Smooth muscle cell (in vitro differentiated cells): ENCODE measurements around the gene NRXN2. TPM values are rescaled to one million over a fixed set of nuclear protein-coding genes. Genes with fewer than 3 reads are reported as not detected.

Experiments used
- DNase-seq: peaks from one replicate; lab custom pipeline; 2025; ENCODE audit not compliant: unreplicated experiment; lab: John Stamatoyannopoulos, UW
- H2AFZ ChIP-seq: fragments of 200-600 bp; sonication (generic); 2 replicates; pipeline ENCODE4 v1.6.0; 2016; ENCODE audit warnings: antibody characterized with exemption, low read depth, mild to moderate bottlenecking
- H3F3A ChIP-seq: fragments of 200-600 bp; sonication (generic); 2 replicates; pipeline ENCODE4 v1.6.0; 2017; ENCODE audit warnings: antibody characterized with exemption, low read depth
- H3K27ac ChIP-seq: fragments of 200-600 bp; sonication (generic); 2 replicates; pipeline ENCODE4 v1.5.1; 2016; ENCODE audit warnings: low read depth, mild to moderate bottlenecking
- H3K27me3 ChIP-seq: fragments of 200-600 bp; sonication (generic); 2 replicates; pipeline ENCODE4 v1.6.1; 2016; ENCODE audit warnings: low read depth, mild to moderate bottlenecking
- H3K36me3 ChIP-seq: fragments of 200-600 bp; sonication (generic); 2 replicates; pipeline ENCODE4 v1.5.1; 2016; ENCODE audit warnings: low read depth
- H3K4me1 ChIP-seq: fragments of 200-600 bp; sonication (generic); 2 replicates; pipeline ENCODE4 v1.5.1; 2016; ENCODE audit warnings: low read depth
- H3K4me2 ChIP-seq: fragments of 200-600 bp; sonication (generic); 2 replicates; pipeline ENCODE4 v1.6.0; 2016; ENCODE audit warnings: mild to moderate bottlenecking
- H3K4me3 ChIP-seq: fragments of 200-600 bp; sonication (generic); 2 replicates; pipeline ENCODE4 v1.5.1; 2016; ENCODE audit warnings: mild to moderate bottlenecking
- H3K79me2 ChIP-seq: fragments of 200-600 bp; sonication (generic); 2 replicates; pipeline ENCODE4 v1.6.0; 2016; ENCODE audit warnings: low read depth, mild to moderate bottlenecking
- H3K9ac ChIP-seq: fragments of 200-600 bp; sonication (generic); 2 replicates; pipeline ENCODE4 v1.6.0; 2016; ENCODE audit warnings: low read depth
- H3K9me3 ChIP-seq: fragments of 200-600 bp; sonication (generic); replicated peaks from 2 replicates; pipeline ENCODE4 v1.5.1; 2016; ENCODE audit warnings: low read depth
- H4K20me1 ChIP-seq: fragments of 200-600 bp; sonication (generic); 2 replicates; pipeline ENCODE4 v1.6.0; 2016; ENCODE audit warnings: low read depth
- WGBS: methylation state at CpG from one replicate; pipeline ENCODE4 v1.1.7; 2016; ENCODE audit warnings: low lambda C conversion rate; 5-methylcytosine and 5-hydroxymethylcytosine counted together
- polyA plus RNA-seq: library from polyadenylated mRNA; unstranded; fragments of >200 nt; fragmentation: Nextera tagmentation; extraction: Ambion mirVana; gene quantifications from 2 replicates; pipeline ENCODE4 v1.2.1, GENCODE V29; 2016
- total RNA-seq: library from RNA; depleted of rRNA; stranded (reverse); fragments of >200 nt; gene quantifications from 2 replicates; pipeline ENCODE4 v1.2.3, GENCODE V29; 2014
- TF ChIP-seq, protein P1 (sequence below): fragments of 200-600 bp; sonication (generic); IDR thresholded peaks from 2 replicates; pipeline ENCODE4 v1.5.1; 2017; ENCODE audit warnings: borderline replicate concordance, mild to moderate bottlenecking, antibody characterized with exemption; ENCODE audit not compliant: insufficient read depth, poor library complexity, severe bottlenecking

The NRXN2 gene
- total and polyA plus RNA-seq, 2 experiments from 2014 or later: 1.4 to 1.7 TPM

DNA sequence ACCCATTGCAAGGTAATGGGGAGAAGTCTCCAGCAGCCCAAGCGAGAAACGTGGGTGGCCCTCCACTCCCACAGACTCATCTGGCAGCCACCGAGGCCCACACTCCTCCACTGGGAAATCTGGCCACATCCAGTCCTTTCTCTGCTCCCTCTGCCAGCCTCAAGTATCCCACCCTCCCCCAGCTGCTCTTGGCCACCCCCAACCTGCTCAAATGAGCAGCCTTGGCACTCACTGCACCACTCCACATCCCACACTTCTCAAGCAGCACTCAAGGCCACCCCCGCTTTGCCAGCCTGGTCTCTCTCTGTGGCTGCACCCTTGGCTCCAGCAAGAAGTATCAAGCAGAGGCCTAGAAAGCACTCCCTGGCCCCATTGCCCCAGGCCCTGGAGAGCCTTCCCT, 103.8 kb downstream of the NRXN2 start:
- Histone ChIP-seq H3K27ac (no peak overlapping the region), H3K36me3 (no peaks in the 10 kb centered on the region), H3K4me1 (peaks cover 5% of the 10 kb centered on the region), H3F3A (no peaks in the 10 kb centered on the region), H3K4me3 (no peak overlapping the region), H3K9me3 (no peaks in the 10 kb centered on the region), H4K20me1 (no peaks in the 10 kb centered on the region), H3K27me3 (no peaks in the 10 kb centered on the region), H3K9ac (no peak overlapping the region), H2AFZ (no peak overlapping the region), H3K79me2 (no peaks in the 10 kb centered on the region), H3K4me2 (no peak overlapping the region)
- TF ChIP-seq, protein P1, sequence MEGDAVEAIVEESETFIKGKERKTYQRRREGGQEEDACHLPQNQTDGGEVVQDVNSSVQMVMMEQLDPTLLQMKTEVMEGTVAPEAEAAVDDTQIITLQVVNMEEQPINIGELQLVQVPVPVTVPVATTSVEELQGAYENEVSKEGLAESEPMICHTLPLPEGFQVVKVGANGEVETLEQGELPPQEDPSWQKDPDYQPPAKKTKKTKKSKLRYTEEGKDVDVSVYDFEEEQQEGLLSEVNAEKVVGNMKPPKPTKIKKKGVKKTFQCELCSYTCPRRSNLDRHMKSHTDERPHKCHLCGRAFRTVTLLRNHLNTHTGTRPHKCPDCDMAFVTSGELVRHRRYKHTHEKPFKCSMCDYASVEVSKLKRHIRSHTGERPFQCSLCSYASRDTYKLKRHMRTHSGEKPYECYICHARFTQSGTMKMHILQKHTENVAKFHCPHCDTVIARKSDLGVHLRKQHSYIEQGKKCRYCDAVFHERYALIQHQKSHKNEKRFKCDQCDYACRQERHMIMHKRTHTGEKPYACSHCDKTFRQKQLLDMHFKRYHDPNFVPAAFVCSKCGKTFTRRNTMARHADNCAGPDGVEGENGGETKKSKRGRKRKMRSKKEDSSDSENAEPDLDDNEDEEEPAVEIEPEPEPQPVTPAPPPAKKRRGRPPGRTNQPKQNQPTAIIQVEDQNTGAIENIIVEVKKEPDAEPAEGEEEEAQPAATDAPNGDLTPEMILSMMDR: no peak
- 89% methylated on average over 4 of the region's 4 CpGs for WGBS
- no peak for DNase-seq

DNA sequence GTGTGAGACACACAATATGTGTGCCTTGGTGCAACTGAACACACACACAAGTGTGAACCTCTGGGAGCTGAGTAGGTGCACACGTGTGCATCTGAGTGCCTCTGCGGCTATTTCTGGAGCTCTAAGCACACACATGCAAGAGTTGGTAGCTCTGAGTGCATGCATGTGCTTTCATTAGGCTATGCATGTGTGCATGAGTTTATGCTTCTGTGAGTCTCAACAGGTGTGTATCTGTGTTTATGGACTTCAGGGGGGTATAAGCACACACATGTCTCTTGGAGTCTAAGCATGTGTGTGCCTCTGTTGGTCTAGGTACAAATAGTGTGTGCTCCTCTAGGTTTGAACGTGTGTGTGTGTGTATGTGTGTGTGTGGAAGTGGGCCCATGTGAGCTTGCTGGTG, 106.2 kb downstream of the NRXN2 start:
- Histone ChIP-seq H3K4me2 (no peak overlapping the region), H3K4me1 (peaks cover 5% of the 10 kb centered on the region), H2AFZ (no peak overlapping the region), H3K4me3 (no peak overlapping the region), H3K9ac (no peak overlapping the region), H3K36me3 (no peaks in the 10 kb centered on the region), H3K27ac (no peak overlapping the region), H3F3A (no peaks in the 10 kb centered on the region), H3K9me3 (no peaks in the 10 kb centered on the region), H4K20me1 (no peaks in the 10 kb centered on the region), H3K79me2 (no peaks in the 10 kb centered on the region), H3K27me3 (no peaks in the 10 kb centered on the region)
- TF ChIP-seq, protein P1: no peak
- 87% methylated on average over 3 of the region's 3 CpGs for WGBS
- no peak for DNase-seq

DNA sequence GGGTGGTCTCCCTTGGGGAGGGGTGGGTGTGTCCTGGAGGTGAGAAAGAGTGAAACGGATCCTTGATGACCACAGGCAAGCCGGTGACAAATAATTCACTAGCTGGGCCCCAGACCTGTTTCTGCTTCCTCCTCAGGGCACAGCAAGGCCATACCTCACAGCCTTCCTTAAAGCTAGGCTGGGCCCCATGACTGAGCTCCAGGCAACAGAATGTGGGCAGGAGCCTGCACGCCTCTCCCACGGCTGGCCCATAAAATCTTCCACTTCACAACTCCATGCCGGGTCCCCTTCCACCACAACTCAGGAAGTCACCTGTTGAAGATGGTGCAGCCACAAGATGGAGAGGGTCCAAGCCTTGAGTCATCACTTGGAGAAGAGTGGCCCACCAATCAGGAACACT, 108.1 kb downstream of the NRXN2 start:
- no peaks in the 10 kb centered on the region for H3K4me1 ChIP-seq
- H3K9me3 ChIP-seq: no peaks in the 10 kb centered on the region
- no peaks in the 10 kb centered on the region for H4K20me1 ChIP-seq
- H3K4me2 ChIP-seq: no peak overlapping the region
- H3K27ac ChIP-seq: no peak overlapping the region
- no peaks in the 10 kb centered on the region for H3K79me2 ChIP-seq
- H3K9ac ChIP-seq: no peak overlapping the region
- H3K36me3 ChIP-seq: no peaks in the 10 kb centered on the region
- DNase-seq: no peak
- TF ChIP-seq, protein P1: no peak
- no peaks in the 10 kb centered on the region for H3K27me3 ChIP-seq
- H3F3A ChIP-seq: no peaks in the 10 kb centered on the region
- WGBS: 78% methylated on average over 5 of the region's 5 CpGs
- H2AFZ ChIP-seq: no peak overlapping the region
- H3K4me3 ChIP-seq: no peak overlapping the region

DNA sequence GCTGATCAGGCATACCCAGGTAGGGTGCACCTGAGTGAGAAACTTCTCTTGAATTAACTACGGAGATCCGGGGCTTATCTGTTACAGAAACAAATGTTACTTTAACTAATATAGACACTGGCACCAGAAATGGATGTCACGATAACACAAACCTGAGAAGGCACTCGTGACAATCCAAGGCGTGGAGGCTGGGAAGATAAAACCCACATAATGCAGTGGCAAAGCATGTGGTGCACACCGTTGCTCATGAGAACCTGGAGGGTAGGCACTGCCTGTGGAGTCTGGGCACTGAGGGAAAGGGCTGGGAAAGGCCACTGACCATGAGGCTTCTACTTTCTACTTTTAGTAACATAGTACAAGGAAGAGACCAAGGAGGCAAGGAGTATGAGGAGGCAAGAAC, 109.3 kb downstream of the NRXN2 start:
- DNase-seq: no peak
- Histone ChIP-seq H3K4me2 (no peak overlapping the region), H3K9ac (no peak overlapping the region), H3K27ac (no peak overlapping the region), H3F3A (no peaks in the 10 kb centered on the region), H3K36me3 (no peaks in the 10 kb centered on the region), H4K20me1 (no peaks in the 10 kb centered on the region), H3K79me2 (no peaks in the 10 kb centered on the region), H3K4me1 (peaks cover under 1% of the 10 kb centered on the region), H3K27me3 (no peaks in the 10 kb centered on the region), H3K9me3 (no peaks in the 10 kb centered on the region), H2AFZ (no peak overlapping the region), H3K4me3 (no peak overlapping the region)
- TF ChIP-seq, protein P1: no peak
- WGBS: 92% methylated on average over 6 of the region's 6 CpGs
